Stimulated activated CD8-positive, alpha-beta memory T cell treated with anti-CD3 and anti-CD28 coated beads, Interleukin-4, amount 100 ng/mL, for 24 hours (primary cell): Measurements from ENCODE around the gene STXBP5L.
"Not testable (repeated sequence)": the region's sequence is repeated elsewhere in the genome, so short reads cannot be mapped to it uniquely, and the experiment has no call there.

ENCODE experiments used
- DNase-seq: peaks from one replicate; pipeline ENCODE4 v3.0.0-alpha.2; 2020; ENCODE audit warnings: low read depth

The STXBP5L gene

GRCh38 chr3:120908030-120908794 lies at the start of gene STXBP5L:
Gene STXBP5L (plus strand): TSS chr3:120908205. CDS start chr3:120909579, 1,374 bp downstream.
- DNase-seq, result peak; percentile 45

DNA sequence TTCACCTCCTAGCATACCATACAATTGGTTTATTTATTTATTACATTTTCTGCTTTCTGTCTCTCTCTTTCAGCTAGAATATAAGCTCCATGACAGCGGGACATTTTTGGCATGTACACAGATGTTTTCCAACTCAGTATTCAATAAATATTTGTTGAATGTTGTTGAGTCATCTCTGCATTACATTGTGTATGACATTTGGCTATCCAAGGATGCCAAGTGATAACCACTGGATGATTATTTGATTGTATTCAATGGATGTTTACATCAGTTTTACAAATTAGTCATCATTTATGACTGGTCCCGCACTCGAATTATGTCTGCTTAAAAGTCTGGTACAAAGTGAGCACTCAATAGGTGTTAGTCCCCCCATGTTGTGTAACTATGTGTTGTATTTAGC lies 49.5 kb upstream of the STXBP5L start:
- no peak for DNase-seq

- no peak for DNase-seq
These were observed 43.5 kb upstream of the STXBP5L start for GRCh38 chr3:120864541-120864940.

GRCh38 chr3:120875507-120875906 lies 32.5 kb upstream of the STXBP5L start:
- no peak for DNase-seq

GRCh38 chr3:120875989-120876388 lies 32.0 kb upstream of the STXBP5L start:
- DNase-seq, result no peak

- no peak for DNase-seq
These were observed 28.6 kb upstream of the STXBP5L start for GRCh38 chr3:120879411-120879810.

- no peak for DNase-seq
These were observed 15.1 kb upstream of the STXBP5L start for GRCh38 chr3:120892921-120893320.

DNA sequence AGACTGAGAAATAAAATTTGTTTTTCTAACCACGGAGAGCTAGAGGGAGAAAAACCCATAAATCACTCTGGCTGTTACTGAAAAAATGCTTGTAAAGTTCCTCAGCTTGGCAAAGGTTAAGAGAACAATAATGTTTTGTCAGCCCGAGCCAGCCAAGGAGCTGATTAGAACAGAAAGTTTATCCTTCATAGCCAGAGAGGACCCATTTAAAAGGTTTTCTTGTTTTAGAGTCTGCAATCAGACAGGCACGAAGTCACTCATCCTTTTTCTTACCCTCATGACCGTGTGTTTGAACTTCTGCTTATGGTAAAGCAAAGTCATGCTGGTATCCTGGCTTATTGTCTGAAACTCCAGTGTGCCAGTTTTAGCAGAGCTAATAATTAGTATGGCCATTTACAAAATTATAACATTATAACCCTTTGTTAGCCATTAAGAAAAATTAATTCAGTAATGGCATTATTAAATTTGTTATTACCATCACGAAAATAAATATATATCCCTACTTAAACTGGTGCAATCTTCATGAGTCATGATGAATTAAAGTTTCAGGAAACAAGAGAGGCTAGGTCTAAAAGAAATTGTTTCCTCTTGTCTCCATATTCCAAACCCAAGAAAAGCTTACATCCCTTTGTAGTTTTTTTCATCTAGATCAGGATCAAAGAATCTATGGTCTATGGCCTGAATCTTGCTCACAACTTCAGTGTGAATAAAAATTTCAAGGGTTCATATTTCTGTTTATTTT lies 13.5 kb upstream of the STXBP5L start:
- DNase-seq, result no peak

DNA sequence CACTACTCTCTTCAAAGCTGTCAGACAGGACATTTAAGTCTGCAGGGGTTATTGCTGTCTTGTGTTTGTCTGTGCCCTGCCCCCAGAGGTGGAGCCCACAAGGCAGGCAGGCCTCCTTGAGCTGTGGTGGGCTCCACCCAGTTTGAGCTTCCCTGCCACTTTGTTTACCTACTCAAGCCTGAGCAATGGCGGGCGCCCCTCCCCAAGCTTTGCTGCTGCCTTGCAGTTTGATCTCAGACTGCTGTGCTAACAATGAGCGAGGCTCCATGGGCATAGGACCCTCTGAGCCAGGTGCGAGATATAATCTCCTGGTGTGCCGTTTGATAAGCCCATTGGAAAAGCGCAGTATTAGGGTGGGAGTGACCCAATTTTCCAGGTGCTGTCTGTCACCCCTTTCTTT lies 6.3 kb upstream of the STXBP5L start:
- DNase-seq, result not testable (repeated sequence)

- no peak for DNase-seq
These were observed 4.8 kb upstream of the STXBP5L start for GRCh38 chr3:120903221-120903620.

GRCh38 chr3:120907659-120908029 lies 361 bp upstream of the STXBP5L start:
- DNase-seq, result no peak

DNA sequence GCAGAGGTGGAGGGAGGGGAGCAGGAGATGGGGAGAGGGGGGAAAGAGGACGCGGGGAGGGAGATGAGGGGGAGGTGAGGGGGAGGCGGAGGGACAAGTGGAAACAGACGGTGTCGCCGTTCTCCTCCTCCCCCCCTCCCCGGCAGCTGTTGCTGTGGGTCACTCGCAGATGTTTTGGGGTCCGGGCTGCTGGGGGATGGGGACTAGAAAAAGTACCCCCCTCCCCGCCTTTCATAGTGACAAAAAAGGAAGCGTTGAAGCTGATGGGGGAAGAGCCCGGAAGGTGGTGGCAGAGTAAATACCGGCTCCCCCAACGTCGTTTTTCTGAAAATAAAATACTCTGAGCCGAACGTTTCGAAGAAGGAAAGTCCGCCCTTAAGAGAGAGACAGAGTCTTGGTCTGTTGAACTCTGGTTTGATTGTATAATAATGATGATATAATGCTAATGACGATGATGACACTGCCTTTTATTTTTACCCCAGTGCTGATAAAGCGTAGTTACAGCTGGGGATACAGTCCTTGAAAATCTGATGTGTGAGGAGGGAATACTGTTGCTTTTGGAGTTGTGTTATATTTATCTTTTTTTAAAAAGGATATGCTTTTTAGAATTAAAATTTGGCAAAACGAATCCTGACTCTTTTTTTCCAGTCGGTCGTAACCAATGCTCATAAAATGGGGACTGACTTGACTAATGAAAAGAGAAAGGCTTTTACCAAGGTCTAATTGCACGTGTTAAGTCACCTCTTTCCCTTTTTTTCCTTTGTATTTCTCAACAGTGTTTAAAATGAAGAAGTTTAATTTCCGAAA lies 993 bp downstream of the STXBP5L start:
- DNase-seq, result no peak

- DNase-seq, result no peak
These were observed 1.5 kb downstream of the STXBP5L start for GRCh38 chr3:120909602-120909878.

GRCh38 chr3:120926146-120926545 lies 18.1 kb downstream of the STXBP5L start:
- no peak for DNase-seq

GRCh38 chr3:120928991-120929390 lies 21.0 kb downstream of the STXBP5L start:
- DNase-seq, result no peak

- no peak for DNase-seq
These were observed 23.6 kb downstream of the STXBP5L start for GRCh38 chr3:120931593-120931992.

GRCh38 chr3:120956143-120956542 lies 48.1 kb downstream of the STXBP5L start:
- no peak for DNase-seq

GRCh38 chr3:120982608-120983320 lies 74.8 kb downstream of the STXBP5L start:
- DNase-seq, result no peak

DNA sequence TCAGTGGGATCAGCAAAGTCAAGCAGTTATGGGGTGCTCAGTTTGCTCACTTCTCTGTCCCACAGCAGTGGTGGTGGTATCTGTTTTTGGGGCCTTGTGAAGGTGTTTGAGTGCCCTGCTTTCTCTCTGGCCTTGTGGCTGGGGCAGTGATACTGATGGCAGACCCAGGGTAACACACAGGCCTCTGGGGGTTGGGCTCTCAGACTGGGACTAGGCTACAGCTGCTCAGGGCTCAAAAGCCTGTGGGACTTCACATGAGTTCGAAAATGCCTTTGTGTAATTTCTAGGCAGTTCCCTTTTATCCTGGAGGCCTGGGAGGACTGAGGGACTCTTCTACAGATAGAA lies 75.3 kb downstream of the STXBP5L start:
- DNase-seq, result no peak

DNA sequence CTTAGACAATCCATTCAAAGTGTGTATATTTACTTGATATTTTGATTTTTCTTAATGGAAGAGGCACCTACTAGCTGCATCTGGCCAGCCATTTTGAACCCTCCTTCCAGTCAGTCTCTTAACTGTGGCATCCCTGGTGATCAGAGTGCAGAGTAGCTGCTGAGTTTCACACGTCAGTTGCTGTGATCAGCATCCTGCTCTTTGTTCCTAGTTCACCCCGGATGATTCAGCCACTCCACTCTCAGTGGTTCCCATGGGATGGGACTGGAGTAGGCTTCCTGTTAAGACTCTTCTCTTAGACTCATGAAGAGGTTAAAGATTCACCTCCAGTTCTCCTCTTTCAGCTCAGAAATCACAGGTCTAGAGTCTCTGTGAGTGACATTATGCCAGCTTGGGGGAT lies 75.8 kb downstream of the STXBP5L start:
- DNase-seq, result no peak

DNA sequence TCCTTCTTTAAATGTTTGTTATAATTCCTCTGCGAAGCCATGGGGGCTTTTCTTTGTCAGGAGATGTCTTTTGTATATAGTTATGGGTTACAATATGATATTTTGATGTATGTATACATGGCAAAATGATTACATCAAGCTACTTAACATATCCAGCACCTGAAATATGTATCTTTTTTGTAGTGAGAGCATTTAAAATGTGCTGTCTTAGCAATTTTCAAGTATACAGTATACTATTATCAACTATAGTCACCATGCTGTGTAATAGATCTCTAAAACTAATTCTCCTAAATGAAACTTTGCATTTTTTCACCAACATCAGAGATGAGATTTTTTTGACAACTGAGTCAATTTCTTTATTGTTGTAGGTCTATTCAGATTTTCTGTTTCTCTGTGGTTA lies 77.2 kb downstream of the STXBP5L start:
- no peak for DNase-seq

DNA sequence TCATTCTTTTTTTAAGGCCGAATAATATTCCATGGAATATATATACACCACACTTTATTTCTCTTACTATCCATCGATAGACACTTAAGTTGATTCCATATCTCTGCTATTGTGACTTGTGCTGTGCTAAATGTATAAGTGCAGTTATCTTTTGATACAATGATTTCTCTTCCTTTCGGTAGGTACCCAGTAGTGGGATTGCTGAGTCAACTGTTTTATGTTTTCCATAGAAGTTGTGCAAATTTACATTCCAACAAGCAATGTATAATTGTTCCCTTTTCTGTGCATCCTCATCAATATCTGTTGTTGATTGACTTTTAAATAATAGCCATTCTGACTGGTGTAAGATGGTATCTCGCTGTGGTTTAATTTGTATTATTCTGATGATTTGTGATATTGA lies 81.0 kb downstream of the STXBP5L start:
- no peak for DNase-seq
